Measurements from ENCODE around the gene LCE2C.

Gene LCE2C

DNA sequence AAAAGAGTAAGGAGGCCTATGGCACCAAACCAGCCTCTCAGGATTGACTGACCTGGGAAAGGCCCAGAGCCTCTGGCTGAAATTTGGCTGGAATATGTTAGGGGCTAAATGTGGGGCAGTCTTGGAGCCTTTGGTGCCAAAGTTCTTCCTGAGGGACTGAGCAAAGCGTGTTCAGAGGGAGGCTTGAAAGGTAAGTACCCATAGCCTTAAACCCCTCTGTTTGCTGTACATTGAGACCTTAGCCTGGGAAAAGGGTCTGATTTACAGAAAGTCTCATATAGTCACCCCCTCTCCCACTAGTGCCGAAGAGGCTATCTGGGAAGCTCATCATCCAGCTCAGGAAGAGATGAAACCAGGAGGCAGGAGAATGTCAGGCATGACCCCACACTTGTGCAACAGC, 32.8 kb downstream of the LCE2C start, which contains the start of gene LCE4A:
Gene LCE4A (plus strand): TSS at position 301 of the 400 bp plus-strand sequence. CDS start 916 bp downstream, outside the sequence.
- no peak within 1 kb of the TSS for H3K4me3 ChIP-seq (ENCODE audit: low read depth, low read length)
- DNase-seq (ENCODE audit: low read depth), result no peak

GRCh38 chr1:152718238-152718637, 43.2 kb downstream of the LCE2C start:
- DNase-seq (ENCODE audit: low read depth), result no peak
- H3K4me3 ChIP-seq (ENCODE audit: low read depth, low read length), result no peak overlapping the region

DNA sequence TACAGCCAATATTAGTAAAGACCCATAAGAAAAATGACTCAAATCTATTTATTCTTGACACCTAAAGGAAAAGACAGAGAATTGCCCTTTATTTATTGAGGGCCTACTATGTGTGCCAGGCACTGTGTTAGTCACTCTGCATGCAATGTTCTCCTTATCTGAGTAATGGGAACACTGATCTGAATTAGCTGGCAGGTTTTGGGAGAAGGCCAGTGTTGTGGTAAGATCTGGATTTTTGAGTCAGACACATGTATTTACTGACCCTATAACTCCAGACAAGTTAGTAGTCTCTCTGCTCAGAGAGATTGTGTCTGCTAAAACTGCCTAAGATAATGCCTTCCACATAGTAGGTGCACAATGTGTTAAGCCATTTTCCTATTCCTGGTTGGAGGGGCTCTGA, 50.2 kb downstream of the LCE2C start:
- DNase-seq (ENCODE audit: low read depth), result no peak
- no peak overlapping the region for H3K4me3 ChIP-seq (ENCODE audit: low read depth, low read length)
